ENCODE data around the gene ALG1.
"Not testable (repeated sequence)": the region's sequence is repeated elsewhere in the genome, so short reads cannot be mapped to it uniquely, and the experiment has no call there.

Gene ALG1

DNA sequence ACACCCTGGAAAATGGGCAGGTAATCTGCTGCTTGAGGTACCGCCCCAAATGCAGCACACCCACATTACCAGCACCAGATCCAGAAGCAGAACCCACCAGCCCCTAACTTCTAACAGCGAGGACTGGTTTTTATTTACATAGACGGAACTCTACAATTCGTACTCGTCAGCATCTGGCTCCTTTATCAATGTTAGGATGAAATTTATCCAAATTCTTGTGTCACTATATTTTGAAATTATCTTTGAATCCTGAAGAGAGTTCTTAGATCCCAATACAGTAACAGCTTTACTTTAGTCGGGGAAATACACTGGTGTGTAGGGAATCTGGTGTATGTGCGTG, 332 bp upstream of the ALG1 start:
- POLR2A ChIA-PET = no interaction called here
- no peak for TF ChIP-seq CTCF (IDR thresholded peaks at IDR 0.05; ENCODE audit: control extremely low read depth, extremely low read depth, low read depth, missing control alignments)
- DNase-seq (ENCODE audit: extremely low spot score) = no peak
- CTCF ChIA-PET = interaction anchor here (1.0 to 1.4 kb wide), 3 partner anchors 11 to 20 kb away, joined by 3 to 6 read pairs (median 5); no protein-coding TSS in a partner anchor

DNA sequence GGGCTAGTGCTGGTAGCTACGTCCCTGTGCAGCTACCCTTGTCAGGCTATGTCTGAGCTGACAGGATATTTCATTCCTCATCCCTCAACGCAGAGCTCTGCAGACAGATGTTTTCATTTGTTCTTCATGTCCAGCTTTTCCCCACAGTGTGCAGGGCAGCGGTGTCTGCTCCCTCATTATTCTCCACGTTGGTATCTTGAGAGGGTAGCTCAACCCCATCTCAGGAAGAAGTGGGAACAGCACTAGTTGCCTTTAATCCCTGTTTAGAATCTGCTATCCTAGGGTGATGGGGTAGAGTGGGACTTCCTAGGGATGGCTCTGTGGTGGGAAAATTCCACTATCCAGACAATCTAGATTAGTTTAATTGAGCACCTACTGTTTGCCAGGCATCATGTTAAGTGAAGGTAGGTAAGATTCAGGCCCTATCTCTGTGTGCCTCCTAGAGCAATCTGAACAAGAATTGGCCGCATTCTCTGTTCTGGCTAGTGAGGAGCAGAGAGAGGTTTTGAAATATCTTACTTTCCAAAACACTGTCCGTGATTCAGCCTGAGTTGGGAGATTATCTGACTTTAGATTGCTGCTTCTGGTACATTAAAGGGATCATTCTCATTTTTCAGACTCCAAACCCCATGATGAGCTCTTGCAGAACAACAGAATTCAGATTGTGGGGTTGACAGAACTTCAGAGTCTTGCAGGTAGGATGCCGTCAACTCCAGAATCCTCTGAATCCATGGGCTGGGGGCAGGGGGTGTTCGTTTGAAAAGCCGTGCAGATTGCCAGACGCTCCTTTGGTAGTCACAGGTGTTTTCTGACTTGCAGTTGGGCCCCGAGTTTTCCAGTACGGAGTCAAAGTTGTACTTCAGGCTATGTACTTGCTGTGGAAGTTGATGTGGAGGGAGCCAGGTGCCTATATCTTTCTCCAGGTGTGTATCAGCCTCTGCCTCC, 963 bp downstream of the ALG1 start:
- no peak for TF ChIP-seq CTCF (IDR thresholded peaks at IDR 0.05; ENCODE audit: control extremely low read depth, extremely low read depth, low read depth, missing control alignments)
- POLR2A ChIA-PET = no interaction called here
- DNase-seq (ENCODE audit: extremely low spot score) = no peak
- CTCF ChIA-PET = interaction anchor here (1.0 to 1.4 kb wide), 5 partner anchors 10 to 19 kb away, joined by 3 to 6 read pairs (median 5); no protein-coding TSS in a partner anchor

GRCh38 chr16:5073279-5073629, 1.6 kb downstream of the ALG1 start:
- no peak for DNase-seq (ENCODE audit: extremely low spot score)
- no peak for TF ChIP-seq CTCF (IDR thresholded peaks at IDR 0.05; ENCODE audit: control extremely low read depth, extremely low read depth, low read depth, missing control alignments)
- CTCF ChIA-PET = interaction anchor here (1.4 kb wide), 2 partner anchors 12 to 17 kb away, joined by 4 to 5 read pairs; no protein-coding TSS in a partner anchor
- POLR2A ChIA-PET = no interaction called here

- DNase-seq (ENCODE audit: extremely low spot score); POLR2A ChIA-PET: not testable (repeated sequence)
- CTCF ChIA-PET = interaction anchor here (1.2 kb wide), 1 partner anchor 20 kb away, joined by 3 read pairs; no protein-coding TSS in a partner anchor
These were observed 2.1 kb downstream of the ALG1 start for GRCh38 chr16:5073771-5074170.

DNA sequence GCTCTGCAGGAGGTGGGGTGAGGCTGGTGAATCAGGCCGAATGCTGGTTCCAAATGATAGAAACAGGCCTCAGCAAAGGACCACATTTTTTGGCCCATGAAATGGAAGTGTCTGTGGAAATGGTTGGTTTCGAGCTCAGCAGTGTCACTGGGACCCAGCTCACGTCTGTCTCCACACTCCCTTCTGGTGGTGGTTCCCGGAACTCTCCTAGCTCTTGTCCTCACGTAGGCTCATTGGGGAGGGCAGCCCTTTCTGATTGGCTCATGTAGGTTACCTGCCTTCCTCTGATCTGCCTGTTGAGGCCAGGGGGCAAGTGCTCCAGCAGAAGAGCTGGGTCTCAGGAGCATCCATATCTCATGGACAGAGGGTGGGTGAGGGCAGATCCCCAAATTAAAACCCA, 4.0 kb downstream of the ALG1 start:
- no peak for TF ChIP-seq CTCF (IDR thresholded peaks at IDR 0.05; ENCODE audit: control extremely low read depth, extremely low read depth, low read depth, missing control alignments)
- ChIA-PET POLR2A (no interaction called here), CTCF (interaction anchor here (0.7 to 1.1 kb wide), 2 partner anchors 8 to 18 kb away, joined by 3 to 4 read pairs; no protein-coding TSS in a partner anchor)
- DNase-seq (ENCODE audit: extremely low spot score) = no peak

DNA sequence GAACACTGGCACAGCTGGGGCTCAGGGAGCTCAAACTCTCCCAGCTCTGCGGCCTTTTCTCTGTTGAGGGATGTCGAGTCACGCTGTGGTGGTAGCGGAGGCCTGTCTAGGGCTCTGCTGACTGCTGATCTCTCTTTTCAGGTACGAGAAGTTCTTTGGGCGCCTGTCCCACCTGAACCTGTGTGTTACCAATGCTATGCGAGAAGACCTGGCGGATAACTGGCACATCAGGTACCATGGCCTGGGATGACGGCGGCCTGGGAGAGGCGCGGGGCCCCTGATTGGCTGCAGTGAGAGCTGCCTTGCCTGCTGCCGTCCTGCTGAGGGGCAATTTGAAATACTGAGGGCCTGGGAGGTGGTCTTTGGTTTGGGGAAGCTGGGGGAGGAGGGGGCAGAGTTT, 5.7 kb downstream of the ALG1 start:
- DNase-seq (ENCODE audit: extremely low spot score) = no peak
- ChIA-PET POLR2A (no interaction called here), CTCF (no interaction called here)
- TF ChIP-seq CTCF (IDR thresholded peaks at IDR 0.05; ENCODE audit: control extremely low read depth, extremely low read depth, low read depth, missing control alignments) = no peak

- CTCF ChIA-PET = no interaction called here
These were observed 7.0 kb downstream of the ALG1 start for GRCh38 chr16:5078626-5079025.

GRCh38 chr16:5080461-5080860, 8.8 kb downstream of the ALG1 start:
- CTCF ChIA-PET; DNase-seq (ENCODE audit: extremely low spot score); POLR2A ChIA-PET: not testable (repeated sequence)

More at GRCh38 chr16:5078626-5079025, 7.0 kb downstream of the ALG1 start:
- no peak for TF ChIP-seq CTCF (IDR thresholded peaks at IDR 0.05; ENCODE audit: control extremely low read depth, extremely low read depth, low read depth, missing control alignments)
- DNase-seq (ENCODE audit: extremely low spot score) = no peak
- POLR2A ChIA-PET = no interaction called here

DNA sequence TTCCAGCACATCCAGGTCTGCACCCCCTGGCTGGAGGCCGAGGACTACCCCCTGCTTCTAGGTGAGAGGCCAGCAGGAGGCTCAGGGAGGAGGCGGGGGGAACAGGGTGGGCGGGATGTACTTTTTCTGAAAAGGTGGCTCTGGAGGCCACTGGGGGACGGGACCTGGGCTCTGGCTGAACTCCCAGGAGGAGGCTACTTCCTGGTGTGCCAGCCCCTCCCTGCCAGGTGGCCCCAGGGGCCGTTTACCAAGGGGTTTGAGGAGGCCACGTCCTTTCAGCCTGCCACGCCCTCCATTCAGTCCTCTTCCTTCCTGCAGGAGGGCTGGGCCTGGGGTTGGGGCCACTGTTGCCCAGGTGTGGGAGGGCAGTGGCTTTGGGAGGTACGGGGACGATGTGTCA, 9.4 kb downstream of the ALG1 start:
- CTCF ChIA-PET = not testable (repeated sequence)

GRCh38 chr16:5083646-5084045, 12.0 kb downstream of the ALG1 start:
- DNase-seq (ENCODE audit: extremely low spot score); POLR2A ChIA-PET: not testable (repeated sequence)
- CTCF ChIA-PET = interaction anchor here (1.8 kb wide), 1 partner anchor 9 kb away, joined by 5 read pairs; no protein-coding TSS in a partner anchor

More for the DNA sequence above, 9.4 kb downstream of the ALG1 start:
- DNase-seq (ENCODE audit: extremely low spot score); POLR2A ChIA-PET: not testable (repeated sequence)

Measured in GM10248 (cell line).